GM19455 (cell line): ENCODE results near the gene IGFL1.
"Not testable (repeated sequence)": the region's sequence is repeated elsewhere in the genome, so short reads cannot be mapped to it uniquely, and the experiment has no call there.

Experiments used
- ATAC-seq: cut with Tn5 transposase; IDR thresholded peaks from one replicate; pipeline ENCODE4 v1.9.1; 2021; ENCODE audit not compliant: unreplicated experiment

Gene IGFL1

DNA sequence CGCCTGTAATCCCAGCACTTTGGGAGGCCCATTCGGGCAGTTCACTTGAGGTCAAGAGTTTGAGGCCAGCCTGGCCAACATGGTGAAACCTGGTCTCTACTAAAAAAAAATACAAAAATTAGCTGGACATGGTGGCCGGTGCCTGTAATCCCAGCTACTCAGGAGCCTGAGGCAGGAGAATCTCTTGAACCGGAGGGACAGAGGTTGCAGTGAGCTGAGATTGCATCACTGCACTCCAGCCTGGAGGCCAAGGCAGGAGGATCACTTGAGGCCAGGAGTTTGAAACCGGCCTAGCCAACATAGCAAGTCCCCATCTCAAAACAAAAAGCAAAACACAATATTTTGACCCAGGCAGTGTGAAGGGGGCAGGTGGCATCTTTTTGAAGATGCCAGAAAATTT lies 35.3 kb downstream of the IGFL1 start:
- not testable (repeated sequence) for ATAC-seq

GRCh38 chr19:46265217-46265828 lies 35.8 kb downstream of the IGFL1 start:
- ATAC-seq: no peak

- ATAC-seq: no peak
These were observed 39.6 kb downstream of the IGFL1 start for GRCh38 chr19:46269101-46269500.

DNA sequence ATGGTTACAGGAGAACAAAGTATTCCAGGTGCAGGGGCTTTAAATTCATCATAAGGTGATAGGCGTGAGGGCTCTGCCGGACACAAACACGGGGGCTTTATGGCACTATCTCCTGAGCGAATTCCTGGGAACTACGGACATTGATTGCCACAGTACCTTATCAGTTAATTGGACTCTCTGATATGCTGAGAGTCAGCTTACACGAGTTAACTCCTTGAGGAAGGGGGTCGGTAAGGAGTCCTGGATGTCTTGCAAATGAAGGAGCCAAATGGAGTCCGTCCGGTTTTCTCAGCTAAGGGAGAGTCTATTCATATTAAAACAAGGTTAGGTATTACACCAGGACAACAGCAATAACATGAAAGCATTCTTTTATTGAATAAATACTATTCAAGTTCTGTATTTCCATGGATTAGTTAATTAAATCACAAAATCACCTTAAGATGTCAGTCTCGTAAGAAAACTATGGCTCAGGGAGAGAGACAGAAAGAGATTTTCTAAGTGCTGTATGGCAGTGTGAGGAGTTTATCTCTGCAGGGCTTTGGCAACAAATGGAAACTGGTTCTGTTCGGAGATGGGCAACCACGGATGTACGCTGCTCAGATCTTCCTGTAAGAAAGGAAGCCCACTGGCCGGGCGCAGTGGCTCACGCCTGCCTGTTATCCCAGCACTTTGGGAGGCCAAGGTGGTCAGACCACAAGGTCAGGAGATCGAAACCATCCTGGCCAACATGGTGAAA lies 41.1 kb downstream of the IGFL1 start:
- no peak for ATAC-seq

- ATAC-seq: no peak
These were observed 42.1 kb downstream of the IGFL1 start for GRCh38 chr19:46271481-46272197.

DNA sequence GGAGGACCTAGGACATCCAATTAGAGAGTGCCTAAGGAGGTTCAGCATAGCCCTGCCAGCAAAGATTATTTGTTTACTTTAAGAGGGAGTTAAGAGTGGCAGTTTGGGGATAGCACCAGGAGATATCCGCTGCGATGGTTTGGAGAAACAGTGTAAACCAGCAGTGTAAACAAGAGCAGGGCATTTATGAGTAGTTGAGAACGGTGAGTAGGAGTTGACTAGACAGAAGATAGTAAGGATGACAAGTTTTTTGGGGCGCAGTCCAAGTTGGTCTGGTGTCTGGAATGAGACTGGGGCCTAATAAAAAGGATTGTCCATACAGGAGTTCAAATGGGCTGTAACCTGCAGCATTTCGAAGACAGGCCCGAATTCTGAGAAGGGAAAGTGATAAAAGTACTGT lies 44.4 kb downstream of the IGFL1 start:
- not testable (repeated sequence) for ATAC-seq

DNA sequence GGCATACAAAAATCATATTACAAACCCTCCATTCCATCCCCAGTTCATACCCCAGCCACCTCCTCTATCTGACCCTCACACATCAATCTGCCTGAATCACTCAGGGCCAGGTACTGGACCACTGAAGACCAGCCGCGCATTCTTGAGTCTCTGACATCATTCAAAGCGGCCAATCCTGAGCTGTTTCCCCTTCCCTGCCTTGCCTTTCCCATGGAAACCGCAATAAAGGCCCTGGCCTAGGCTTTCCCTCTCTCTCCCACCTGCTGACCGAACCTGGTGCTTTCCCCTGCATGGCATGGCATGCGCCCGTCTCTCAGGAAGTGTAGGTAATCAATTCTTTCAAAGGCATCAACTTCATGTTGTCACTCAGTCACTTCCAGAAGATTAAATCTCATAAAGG lies 49.6 kb downstream of the IGFL1 start:
- ATAC-seq: no peak
